C4-2B (cell line): ENCODE data around the gene TUNAR.

Experiments used
- H3K27ac ChIP-seq: fragments of 450-650 bp; 2 replicates; pipeline ENCODE4 v1.5.1; 2017
- CTCF ChIP-seq: fragments of 450-650 bp; conservative IDR thresholded peaks from 2 replicates; pipeline ENCODE4 v1.5.1; 2017; ENCODE audit warnings: mild to moderate bottlenecking
- ZFX ChIP-seq: fragments of 450-650 bp; IDR thresholded peaks from 2 replicates; pipeline ENCODE4 v1.6.1; 2017

The TUNAR gene

GRCh38 chr14:95911456-95911855 is 34.8 kb downstream of the TUNAR start:
- TF ChIP-seq ZFX (no peak), CTCF (no peak)
- no peak overlapping the region for H3K27ac ChIP-seq

GRCh38 chr14:95915330-95915729 is 38.7 kb downstream of the TUNAR start:
- TF ChIP-seq CTCF (no peak), ZFX (no peak)
- no peak overlapping the region for H3K27ac ChIP-seq

GRCh38 chr14:95918466-95918865 is 41.8 kb downstream of the TUNAR start:
- no peak for TF ChIP-seq ZFX
- no peak for TF ChIP-seq CTCF
- H3K27ac ChIP-seq = peak overlapping the region; percentile 66

GRCh38 chr14:95920769-95921438 is 44.3 kb downstream of the TUNAR start:
- H3K27ac ChIP-seq = no peak overlapping the region
- TF ChIP-seq ZFX (no peak), CTCF (no peak)

GRCh38 chr14:95922080-95922479 is 45.4 kb downstream of the TUNAR start:
- no peak overlapping the region for H3K27ac ChIP-seq
- TF ChIP-seq ZFX (no peak), CTCF (no peak)

- TF ChIP-seq CTCF (no peak), ZFX (no peak)
- no peak overlapping the region for H3K27ac ChIP-seq
These were observed 52.1 kb downstream of the TUNAR start for GRCh38 chr14:95928751-95929150.

GRCh38 chr14:95931384-95931783 is 54.8 kb downstream of the TUNAR start:
- no peak overlapping the region for H3K27ac ChIP-seq
- TF ChIP-seq ZFX = no peak

GRCh38 chr14:95935228-95935822 is 58.7 kb downstream of the TUNAR start:
- H3K27ac ChIP-seq = no peak overlapping the region
- no peak for TF ChIP-seq ZFX
- TF ChIP-seq CTCF = no peak
